GM18907 (cell line): ENCODE results near the gene OR2AT4.
"Not testable (repeated sequence)": the region's sequence is repeated elsewhere in the genome, so short reads cannot be mapped to it uniquely, and the experiment has no call there.

Experiments
- ATAC-seq: cut with Tn5 transposase; IDR thresholded peaks from one replicate; pipeline ENCODE4 v1.9.1; 2021; ENCODE audit warnings: mild to moderate bottlenecking, moderate library complexity; ENCODE audit not compliant: unreplicated experiment

OR2AT4 gene

DNA sequence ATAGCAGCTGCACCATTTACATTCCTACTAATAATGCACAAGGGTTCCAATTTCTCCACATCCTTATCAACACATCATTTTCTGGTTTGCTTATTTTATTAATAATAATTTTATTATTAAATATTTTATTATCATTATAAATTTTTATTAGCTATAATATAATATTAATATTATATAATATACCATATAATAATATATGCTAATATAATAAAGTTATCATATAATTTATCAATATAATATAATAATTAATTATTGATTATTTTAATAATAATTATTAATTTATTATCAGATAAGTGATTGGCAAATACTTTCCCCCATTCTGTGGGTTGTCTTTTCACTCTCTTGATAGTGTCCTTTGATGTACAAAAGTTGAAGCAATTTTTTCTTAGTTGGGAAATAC is 27.7 kb downstream of the OR2AT4 start:
- no peak for ATAC-seq

DNA sequence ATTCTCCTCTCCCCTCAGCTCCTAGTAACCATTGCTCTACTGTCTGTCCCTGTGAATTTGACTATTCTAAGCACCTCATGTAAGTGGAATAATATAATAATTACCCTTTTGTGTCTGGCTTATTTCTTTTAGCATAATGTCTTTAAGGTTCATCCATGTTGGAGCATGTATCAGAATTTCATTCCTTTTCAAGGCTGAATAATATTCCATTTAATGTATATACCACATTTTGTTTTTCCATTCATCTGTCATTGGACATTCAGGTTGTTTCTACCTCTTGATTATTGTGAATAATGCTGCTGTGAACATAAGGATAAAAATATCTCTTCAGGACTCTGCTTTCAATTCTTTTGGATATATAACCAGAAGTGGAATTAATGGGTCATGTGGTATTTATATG is 28.1 kb downstream of the OR2AT4 start:
- ATAC-seq, result no peak

GRCh38 chr11:75066061-75066460 is 30.6 kb downstream of the OR2AT4 start:
- ATAC-seq, result no peak

GRCh38 chr11:75063741-75064314 is 32.8 kb downstream of the OR2AT4 start:
- ATAC-seq, result no peak

- no peak for ATAC-seq
Observed at GRCh38 chr11:75059299-75059698, 37.4 kb downstream of the OR2AT4 start.

DNA sequence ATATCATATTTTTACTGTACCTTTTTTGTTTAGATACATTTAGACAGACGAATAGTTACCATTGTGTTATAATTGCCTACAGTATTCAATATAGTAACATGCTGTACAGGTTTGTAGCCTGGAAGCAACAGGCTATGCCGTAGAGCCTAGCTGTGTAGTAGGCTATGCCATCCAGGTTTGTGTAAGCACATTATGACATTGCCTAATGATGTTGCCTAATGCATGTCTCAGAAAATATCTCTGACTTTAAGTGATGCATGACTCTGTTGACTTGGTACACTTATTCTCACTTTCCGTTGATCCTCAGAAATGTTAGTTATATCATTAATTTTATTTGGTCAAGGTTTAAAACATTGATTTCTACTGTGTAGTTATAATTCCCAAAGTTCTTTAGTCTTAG is 39.9 kb downstream of the OR2AT4 start:
- no peak for ATAC-seq

GRCh38 chr11:75055511-75055910 is 41.2 kb downstream of the OR2AT4 start:
- ATAC-seq, result no peak

DNA sequence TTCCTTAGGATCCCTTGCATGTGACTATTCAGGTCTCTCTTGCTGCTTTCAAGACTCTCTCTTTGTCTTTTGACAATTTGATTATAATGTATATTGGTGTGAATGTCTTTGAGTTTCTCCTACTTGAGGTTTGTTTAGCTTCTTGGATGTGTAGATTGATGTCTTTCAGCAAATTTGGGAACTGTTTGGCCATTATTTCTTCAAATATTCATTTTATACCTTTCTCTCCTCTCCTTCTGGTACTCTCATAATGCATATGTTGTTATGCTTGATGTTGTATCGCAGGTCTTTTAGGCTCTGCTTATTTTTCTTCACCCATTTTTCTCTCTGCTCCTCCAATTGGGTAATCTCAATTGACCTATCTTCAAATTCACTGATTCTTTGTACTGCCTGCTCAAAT is 44.2 kb downstream of the OR2AT4 start:
- no peak for ATAC-seq

DNA sequence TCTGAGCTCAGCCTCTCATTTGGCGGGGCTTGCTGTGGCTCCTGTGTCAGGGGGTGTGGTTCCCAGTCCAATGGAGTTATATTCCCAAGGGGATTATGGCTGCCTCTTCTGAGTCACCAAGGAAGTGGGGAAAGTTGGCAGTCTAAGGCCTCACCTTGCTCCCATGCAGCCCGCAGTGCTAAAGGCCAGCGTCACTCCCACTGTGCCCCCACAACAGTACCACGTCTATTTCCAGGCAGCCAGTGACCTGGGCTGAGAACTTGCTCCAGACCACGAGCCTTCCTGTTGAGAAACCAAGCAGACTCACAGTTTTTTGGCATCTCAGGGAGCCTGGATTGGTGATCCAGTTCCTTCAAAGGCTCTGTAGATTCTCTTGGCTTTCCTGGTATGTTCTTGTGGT is 45.6 kb downstream of the OR2AT4 start:
- no peak for ATAC-seq

GRCh38 chr11:75050516-75050915 is 46.2 kb downstream of the OR2AT4 start:
- ATAC-seq, result no peak

DNA sequence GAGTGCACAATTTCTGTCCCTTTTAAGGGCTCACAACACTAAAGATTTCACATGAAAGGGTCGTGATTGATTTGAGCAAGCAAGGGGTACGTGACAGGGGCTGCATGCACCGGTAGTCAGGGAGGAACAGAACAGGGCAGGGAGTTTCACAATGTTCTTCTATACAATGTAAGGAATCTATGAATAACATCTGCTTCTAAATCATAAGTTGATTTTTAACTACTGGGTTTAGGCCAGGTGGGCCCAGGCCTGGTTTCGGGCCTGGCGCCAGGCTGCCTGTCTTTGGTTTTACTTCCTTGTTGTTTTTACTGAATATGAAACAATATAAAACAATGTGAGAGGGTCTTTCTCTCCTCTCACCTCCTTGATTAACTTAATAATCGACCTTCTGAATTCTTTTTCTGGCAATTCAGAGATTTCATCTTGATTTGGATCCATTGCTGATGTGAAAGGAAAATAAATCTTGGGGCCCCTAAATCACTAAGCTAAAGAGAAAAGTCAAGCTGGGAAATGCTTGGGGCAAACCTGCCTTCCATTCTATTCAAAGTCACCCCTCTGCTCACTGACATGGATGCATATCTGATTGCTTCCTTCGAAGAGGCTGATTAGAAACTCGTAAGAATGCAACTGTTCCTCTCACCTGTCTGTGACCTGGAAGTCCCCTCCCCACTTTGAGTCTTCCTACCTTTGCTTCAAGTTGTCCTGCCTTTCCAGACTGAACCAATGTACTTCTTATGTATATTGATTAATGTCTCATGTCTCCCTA is 47.0 kb downstream of the OR2AT4 start:
- not testable (repeated sequence) for ATAC-seq

DNA sequence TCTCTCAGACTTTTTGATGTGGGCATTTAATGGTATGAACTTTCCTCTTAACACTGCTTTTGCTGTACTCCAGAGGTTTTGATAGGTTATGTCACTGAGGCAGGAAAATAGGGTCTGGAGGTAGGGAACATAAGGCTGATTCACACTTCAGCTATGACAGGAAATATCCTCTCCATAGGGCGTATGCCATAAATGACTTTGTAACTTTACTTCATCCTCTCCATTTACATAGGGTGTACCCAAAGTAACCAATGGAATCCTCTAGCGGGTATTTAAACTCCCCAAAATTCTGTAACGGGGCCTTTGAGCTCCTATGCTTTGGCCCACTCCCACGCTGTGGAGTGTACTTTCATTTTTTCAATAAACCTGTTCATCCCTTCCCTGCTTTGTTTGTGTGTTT is 49.5 kb downstream of the OR2AT4 start:
- ATAC-seq, result no peak

DNA sequence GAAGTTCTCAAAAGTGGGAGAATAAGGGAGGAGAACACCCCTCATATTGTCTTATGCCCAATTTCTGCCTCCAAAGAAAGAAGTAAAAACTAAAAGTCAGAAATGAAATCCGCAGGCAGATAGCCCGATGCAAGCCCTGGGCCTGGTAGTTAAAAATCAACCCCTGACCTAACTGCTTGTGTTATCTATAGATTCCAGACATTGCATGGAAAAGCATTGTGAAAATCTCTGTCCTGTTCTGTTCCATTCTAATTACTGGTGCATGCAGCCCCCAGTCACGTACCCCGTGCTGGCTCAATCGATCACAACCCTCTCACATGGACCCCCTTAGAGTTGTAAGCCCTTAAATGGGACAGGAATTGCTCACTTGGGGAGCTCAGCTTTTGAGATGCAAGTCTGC is 50.0 kb downstream of the OR2AT4 start:
- not testable (repeated sequence) for ATAC-seq

GRCh38 chr11:75044381-75045170 is 52.1 kb downstream of the OR2AT4 start:
- not testable (repeated sequence) for ATAC-seq

DNA sequence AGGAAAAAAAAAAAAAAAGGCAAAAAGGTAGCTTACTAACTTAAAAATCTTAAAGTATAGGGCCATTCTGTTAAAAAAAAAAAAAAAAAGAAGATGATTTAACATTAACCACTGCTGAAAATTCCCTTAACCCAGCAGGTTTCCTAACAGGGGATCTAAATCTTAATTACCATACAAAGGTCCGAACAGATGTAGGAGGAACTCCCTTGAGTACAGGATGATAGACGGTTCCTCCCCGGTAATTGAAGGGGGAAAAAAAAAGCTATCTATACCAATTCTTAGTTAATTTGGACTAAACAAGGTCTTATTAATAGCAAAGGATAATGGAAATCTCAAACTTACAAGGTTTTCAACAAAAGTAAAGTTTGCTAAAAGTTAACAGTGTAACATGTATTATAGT is 54.9 kb downstream of the OR2AT4 start:
- not testable (repeated sequence) for ATAC-seq

GRCh38 chr11:75041263-75041662 is 55.4 kb downstream of the OR2AT4 start:
- no peak for ATAC-seq

- ATAC-seq, result no peak
Observed at GRCh38 chr11:75040167-75040770, 56.4 kb downstream of the OR2AT4 start.

GRCh38 chr11:75035911-75036565 is 60.6 kb downstream of the OR2AT4 start:
- ATAC-seq, result no peak

DNA sequence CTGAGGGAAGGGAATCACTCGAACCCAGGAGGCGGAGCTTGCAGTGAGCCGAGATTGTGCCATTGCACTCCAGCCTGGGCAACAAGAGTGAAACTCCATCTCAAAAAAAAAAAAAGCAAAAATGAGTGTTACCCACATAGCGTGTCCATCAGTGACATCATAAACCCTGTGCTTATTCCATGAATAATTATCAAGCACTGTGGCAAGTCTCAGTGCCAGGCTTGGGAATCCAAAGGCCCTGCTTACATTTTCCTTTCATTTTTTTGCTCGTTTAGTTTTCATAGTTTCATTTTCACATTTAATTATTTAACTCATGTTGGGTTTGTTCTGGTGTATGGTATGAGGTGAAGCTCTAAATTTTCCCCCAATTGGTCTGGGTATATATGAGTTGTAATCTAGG is 61.4 kb downstream of the OR2AT4 start:
- no peak for ATAC-seq

DNA sequence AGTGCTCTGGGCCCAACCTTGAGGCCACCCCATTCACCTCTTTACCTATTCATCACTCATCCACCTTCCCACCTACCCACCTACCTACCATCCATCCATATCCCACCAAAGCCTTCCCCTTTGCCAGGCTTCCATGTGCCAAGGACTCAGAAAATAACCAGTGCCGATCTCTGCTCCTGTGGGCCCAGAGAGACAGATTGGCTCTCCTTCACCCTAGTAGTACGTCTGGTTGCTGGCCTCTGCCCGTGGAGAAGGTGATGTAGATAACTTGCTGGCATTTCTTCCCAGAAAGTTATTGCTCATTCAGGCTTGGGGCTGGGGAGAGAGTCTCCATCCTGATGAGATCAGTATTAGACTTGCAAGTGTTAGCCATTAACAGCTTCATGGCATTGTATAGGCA is 62.8 kb downstream of the OR2AT4 start:
- no peak for ATAC-seq

- no peak for ATAC-seq
Observed at GRCh38 chr11:75032550-75032935, 64.1 kb downstream of the OR2AT4 start.
